GM19452 (cell line): ENCODE measurements around the gene TPM4.
"Not testable (repeated sequence)": the region's sequence is repeated elsewhere in the genome, so short reads cannot be mapped to it uniquely, and the experiment has no call there.

ENCODE experiments used
- ATAC-seq: cut with Tn5 transposase; IDR thresholded peaks from one replicate; pipeline ENCODE4 v1.9.1; 2021; ENCODE audit not compliant: unreplicated experiment

The TPM4 gene

GRCh38 chr19:16071072-16071691 is 5.1 kb upstream of the TPM4 start:
- ATAC-seq, result no peak

- no peak for ATAC-seq
Measured at GRCh38 chr19:16073481-16073880, 2.8 kb upstream of the TPM4 start.

- ATAC-seq, result no peak
Measured at GRCh38 chr19:16073988-16074387, 2.3 kb upstream of the TPM4 start.

- ATAC-seq, result no peak
Measured at GRCh38 chr19:16074488-16075365, 1.6 kb upstream of the TPM4 start.

- no peak for ATAC-seq
Measured at GRCh38 chr19:16075430-16076153, 703 bp upstream of the TPM4 start.

- ATAC-seq, result no peak
Measured at GRCh38 chr19:16076958-16077611, 790 bp downstream of the TPM4 start.

GRCh38 chr19:16077984-16078758 is 1.9 kb downstream of the TPM4 start:
- ATAC-seq, result no peak

- peak; percentile 33 for ATAC-seq
Measured at GRCh38 chr19:16078759-16079707, 2.7 kb downstream of the TPM4 start.

- no peak for ATAC-seq
Measured at GRCh38 chr19:16084067-16084685, 7.9 kb downstream of the TPM4 start.

- no peak for ATAC-seq
Measured at GRCh38 chr19:16085115-16085514, 8.8 kb downstream of the TPM4 start.

GRCh38 chr19:16087404-16087803 is 11.1 kb downstream of the TPM4 start:
- ATAC-seq, result not testable (repeated sequence)

GRCh38 chr19:16087940-16088339 is 11.6 kb downstream of the TPM4 start:
- no peak for ATAC-seq

- no peak for ATAC-seq
Measured at GRCh38 chr19:16088351-16089009, 12.2 kb downstream of the TPM4 start.

GRCh38 chr19:16089010-16089846 is 12.9 kb downstream of the TPM4 start:
- no peak for ATAC-seq

- ATAC-seq, result no peak
Measured at GRCh38 chr19:16091546-16092475, 15.5 kb downstream of the TPM4 start.

- ATAC-seq, result no peak
Measured at GRCh38 chr19:16094360-16095070, 18.2 kb downstream of the TPM4 start.
